GM12891 (cell line): Measurements from ENCODE around the gene LSM3.

ENCODE experiments used
- POLR2A ChIP-seq: IDR thresholded peaks from 2 replicates; pipeline ENCODE4 v1.6.1; 2011; ENCODE audit warnings: low read depth, low read length, control low read depth
- POLR2AphosphoS5 ChIP-seq: IDR thresholded peaks from 2 replicates; pipeline ENCODE4 v1.6.1; 2011; ENCODE audit warnings: low read depth, low read length, control low read depth
- SPI1 ChIP-seq: IDR thresholded peaks from 2 replicates; pipeline ENCODE4 v1.6.1; 2011; ENCODE audit warnings: low read depth, low read length, control low read depth
- TAF1 ChIP-seq: IDR thresholded peaks from 2 replicates; pipeline ENCODE4 v1.6.1; 2011; ENCODE audit warnings: low read depth, low read length, control low read depth

GRCh38 chr3:14237457-14237856 lies 58.8 kb downstream of the LSM3 start:
- no peak for TF ChIP-seq POLR2AphosphoS5
- TF ChIP-seq TAF1: no peak
- TF ChIP-seq POLR2A: no peak
- TF ChIP-seq SPI1: no peak
